ENCODE data around the gene CUL9.

Gene CUL9

DNA sequence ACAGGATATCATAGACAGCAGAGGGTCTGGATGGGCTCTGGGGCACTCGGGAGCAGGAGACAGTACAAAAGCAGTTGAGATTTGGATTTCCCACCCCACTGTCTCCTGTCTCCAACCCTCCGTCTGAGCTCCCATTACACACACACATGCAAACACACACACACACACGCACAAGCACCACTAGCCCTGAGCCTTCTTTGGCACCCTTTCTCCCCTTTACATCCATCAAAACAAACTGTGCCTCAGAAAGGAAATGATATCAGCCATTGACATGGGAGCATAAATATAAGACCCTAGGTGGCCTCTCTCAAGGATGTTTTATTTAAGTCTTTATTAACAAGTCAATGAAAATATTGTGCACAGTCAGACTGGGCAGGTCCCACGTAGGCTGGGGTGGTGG, 78.8 kb downstream of the CUL9 start:
- no peak for DNase-seq (ENCODE audit: low read depth)
- TF ChIP-seq, protein P1, sequence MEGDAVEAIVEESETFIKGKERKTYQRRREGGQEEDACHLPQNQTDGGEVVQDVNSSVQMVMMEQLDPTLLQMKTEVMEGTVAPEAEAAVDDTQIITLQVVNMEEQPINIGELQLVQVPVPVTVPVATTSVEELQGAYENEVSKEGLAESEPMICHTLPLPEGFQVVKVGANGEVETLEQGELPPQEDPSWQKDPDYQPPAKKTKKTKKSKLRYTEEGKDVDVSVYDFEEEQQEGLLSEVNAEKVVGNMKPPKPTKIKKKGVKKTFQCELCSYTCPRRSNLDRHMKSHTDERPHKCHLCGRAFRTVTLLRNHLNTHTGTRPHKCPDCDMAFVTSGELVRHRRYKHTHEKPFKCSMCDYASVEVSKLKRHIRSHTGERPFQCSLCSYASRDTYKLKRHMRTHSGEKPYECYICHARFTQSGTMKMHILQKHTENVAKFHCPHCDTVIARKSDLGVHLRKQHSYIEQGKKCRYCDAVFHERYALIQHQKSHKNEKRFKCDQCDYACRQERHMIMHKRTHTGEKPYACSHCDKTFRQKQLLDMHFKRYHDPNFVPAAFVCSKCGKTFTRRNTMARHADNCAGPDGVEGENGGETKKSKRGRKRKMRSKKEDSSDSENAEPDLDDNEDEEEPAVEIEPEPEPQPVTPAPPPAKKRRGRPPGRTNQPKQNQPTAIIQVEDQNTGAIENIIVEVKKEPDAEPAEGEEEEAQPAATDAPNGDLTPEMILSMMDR (IDR thresholded peaks at IDR 0.05; ENCODE audit: insufficient read depth, low read depth, low read length, missing control alignments), result no peak
- H3K4me3 ChIP-seq (ENCODE audit: low read depth, low read length), result no peak overlapping the region

DNA sequence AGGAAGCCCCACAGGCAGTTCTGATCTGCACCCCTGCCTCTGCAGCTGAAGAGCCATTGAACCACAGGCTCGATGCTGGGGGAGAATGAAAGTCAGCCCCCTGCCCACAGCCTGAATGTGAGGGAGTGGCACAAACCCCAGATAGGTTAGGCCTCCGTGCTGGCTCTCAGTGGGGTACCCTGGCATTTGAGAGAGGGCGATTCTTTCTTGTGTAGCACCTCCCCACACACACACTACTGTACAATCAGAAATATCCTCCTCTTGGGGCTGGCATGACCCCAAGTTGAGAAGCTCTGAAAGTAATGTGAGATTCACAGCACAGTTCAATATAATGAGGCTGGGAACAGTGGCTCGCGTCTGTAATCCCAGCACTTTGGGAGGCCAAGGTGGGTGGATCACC, 79.2 kb downstream of the CUL9 start:
- DNase-seq (ENCODE audit: low read depth), result no peak
- H3K4me3 ChIP-seq (ENCODE audit: low read depth, low read length), result no peak overlapping the region
- TF ChIP-seq, protein P1 (IDR thresholded peaks at IDR 0.05; ENCODE audit: insufficient read depth, low read depth, low read length, missing control alignments), result no peak

DNA sequence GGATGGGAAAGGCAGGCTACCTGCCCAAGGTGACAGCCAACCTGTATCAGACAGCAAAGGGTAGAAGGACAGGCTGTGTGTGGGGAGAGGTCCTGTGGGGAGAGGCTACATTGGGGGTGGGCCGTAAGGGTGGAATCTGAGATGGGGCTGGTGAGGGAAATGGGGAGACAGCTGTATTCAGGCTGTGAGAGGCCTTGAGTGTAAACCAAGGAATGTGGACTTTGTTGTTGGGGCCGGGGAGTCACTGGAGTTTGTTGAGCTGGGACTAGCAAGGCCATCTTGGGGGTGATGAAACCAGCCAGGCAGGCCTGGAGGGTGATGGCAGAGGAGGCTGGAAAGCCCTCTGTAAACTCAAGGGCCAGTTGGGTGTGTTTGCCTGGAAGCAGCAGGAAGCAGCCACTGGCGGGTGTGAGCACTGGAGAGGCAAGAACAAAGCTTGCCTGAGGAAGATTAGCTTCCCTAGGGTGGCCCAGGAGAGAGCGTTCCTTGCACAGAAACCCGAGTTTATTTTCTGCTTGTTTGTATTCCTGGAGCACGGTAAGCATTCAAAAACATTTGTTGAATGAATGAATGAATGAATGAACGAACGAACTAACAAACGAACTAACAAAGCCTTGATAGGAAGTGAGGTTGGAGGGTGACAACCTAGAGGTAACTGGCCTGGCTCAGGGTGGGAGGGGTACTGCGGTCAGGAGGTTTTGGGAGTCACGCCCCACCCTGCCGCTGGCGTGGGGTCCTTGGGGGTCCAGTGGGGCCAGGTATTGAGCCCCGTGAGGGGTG, 80.2 kb downstream of the CUL9 start:
- no peak overlapping the region for H3K4me3 ChIP-seq (ENCODE audit: low read depth, low read length)
- no peak for DNase-seq (ENCODE audit: low read depth)
- TF ChIP-seq, protein P1 (IDR thresholded peaks at IDR 0.05; ENCODE audit: insufficient read depth, low read depth, low read length, missing control alignments), result no peak

DNA sequence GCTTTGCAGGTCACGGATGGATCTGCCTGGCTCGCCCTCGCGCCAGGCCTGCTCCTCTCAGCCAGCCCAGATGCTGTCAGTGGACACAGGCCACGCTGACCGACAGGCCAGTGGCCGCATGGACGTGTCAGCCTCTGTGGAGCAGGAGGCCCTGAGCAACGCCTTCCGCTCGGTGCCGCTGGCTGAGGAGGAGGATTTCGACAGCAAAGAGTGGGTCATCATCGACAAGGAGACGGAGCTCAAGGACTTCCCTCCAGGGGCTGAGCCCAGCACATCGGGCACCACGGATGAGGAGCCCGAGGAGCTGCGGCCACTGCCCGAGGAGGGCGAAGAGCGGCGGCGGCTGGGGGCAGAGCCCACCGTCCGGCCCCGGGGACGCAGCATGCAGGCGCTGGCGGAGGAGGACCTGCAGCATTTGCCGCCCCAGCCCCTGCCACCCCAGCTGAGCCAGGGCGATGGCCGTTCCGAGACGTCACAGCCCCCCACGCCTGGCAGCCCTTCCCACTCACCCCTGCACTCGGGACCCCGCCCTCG, 80.9 kb downstream of the CUL9 start:
- no peak overlapping the region for H3K4me3 ChIP-seq (ENCODE audit: low read depth, low read length)

DNA sequence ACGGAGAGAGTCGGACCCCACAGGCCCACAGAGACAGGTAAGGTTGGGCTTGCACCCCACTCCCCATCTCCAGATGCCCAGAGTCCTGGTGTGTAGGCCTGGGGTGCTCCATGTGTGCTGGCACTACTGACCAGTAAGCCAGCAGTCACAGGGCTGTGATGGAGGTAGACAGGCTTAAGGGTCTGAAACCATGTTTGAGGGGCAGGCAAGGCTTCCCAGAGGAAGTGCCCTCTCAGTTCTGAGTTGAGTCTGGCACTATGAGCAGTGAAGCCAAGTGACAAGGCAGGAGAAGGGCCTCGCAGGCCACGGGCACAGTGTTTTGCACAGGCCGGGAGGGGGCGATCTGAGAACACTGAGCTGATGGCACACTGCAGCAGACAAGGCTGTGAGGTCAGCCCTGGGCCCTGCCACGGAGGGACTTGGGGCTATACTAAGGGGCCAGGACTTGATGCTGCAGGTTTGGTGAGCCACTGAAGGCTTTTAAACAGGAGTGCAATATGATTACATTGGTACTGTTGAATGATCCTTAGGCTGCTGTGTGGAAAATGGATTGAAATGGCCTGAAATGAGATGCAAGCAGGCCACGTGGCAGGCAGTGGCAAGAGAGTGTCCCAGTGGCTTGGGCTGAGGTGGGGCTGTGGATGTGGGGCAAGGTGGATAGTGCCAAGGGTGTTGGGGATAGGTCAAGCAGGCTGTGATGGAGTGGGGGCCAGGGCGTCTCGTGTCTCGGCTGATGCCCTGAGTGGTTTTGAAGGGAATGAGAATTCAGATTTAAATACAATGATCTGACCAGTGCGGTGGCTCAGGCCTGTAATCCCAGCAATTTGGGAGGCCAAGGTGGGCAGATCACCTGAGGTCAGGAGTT, 81.5 kb downstream of the CUL9 start:
- peak; percentile 85 for DNase-seq (ENCODE audit: low read depth)
- no peak overlapping the region for H3K4me3 ChIP-seq (ENCODE audit: low read depth, low read length)
- TF ChIP-seq, protein P1 (IDR thresholded peaks at IDR 0.05; ENCODE audit: insufficient read depth, low read depth, low read length, missing control alignments), result peak; percentile 95

More for the DNA sequence above, 80.9 kb downstream of the CUL9 start:
- TF ChIP-seq, protein P1 (IDR thresholded peaks at IDR 0.05; ENCODE audit: insufficient read depth, low read depth, low read length, missing control alignments), result no peak
- no peak for DNase-seq (ENCODE audit: low read depth)

DNA sequence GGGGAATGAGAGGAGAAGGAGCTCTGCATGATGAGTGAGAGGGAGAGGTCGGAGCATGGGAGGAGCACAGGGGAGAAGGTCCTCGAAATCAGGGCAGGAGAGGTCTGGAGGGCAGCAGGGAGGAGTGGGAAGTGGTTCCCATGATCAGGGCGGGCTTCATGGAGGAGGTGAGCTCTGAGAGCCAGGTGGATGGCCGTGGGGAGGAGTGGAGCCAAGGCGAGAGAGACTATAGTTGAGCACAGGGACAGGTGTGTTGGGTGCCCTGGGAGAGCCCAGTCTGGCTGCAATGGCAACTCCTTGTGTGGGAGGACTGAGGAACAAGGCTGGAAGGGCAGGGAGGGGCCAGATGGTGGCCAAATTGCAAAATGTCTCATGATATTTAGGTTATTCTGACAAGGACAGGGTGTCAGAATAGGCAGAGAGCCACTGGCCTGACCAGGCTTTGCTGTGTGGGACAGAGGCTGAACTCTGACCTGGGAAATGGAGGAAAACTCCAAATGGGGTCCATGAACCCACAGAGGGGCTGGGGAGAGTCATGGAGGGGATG, 82.7 kb downstream of the CUL9 start:
- no peak overlapping the region for H3K4me3 ChIP-seq (ENCODE audit: low read depth, low read length)
- TF ChIP-seq, protein P1 (IDR thresholded peaks at IDR 0.05; ENCODE audit: insufficient read depth, low read depth, low read length, missing control alignments), result no peak
- no peak for DNase-seq (ENCODE audit: low read depth)

All from GM12865 (cell line).